HPDE6-E6E7 (cell line): ENCODE data around the gene RAD50.
"Not testable (repeated sequence)": the region's sequence is repeated elsewhere in the genome, so short reads cannot be mapped to it uniquely, and the experiment has no call there.

Source experiments
- DNase-seq: peaks from one replicate; pipeline ENCODE4 v3.0.0; 2011; ENCODE audit warnings: missing footprints; ENCODE audit errors: extremely low spot score

Gene RAD50

GRCh38 chr5:132556763-132557477, at the start of gene RAD50:
TSS of gene RAD50 (plus strand) at chr5:132556977. CDS start at chr5:132557325, 348 bp downstream.
- peak; percentile 84 for DNase-seq

GRCh38 chr5:132510076-132510475, 46.7 kb upstream of the RAD50 start:
- no peak for DNase-seq

- not testable (repeated sequence) for DNase-seq
Measured at GRCh38 chr5:132513618-132514336, 43.0 kb upstream of the RAD50 start.

- not testable (repeated sequence) for DNase-seq
Measured at GRCh38 chr5:132522067-132522466, 34.7 kb upstream of the RAD50 start.

GRCh38 chr5:132524877-132525276, 31.9 kb upstream of the RAD50 start:
- DNase-seq: not testable (repeated sequence)

- no peak for DNase-seq
Measured at GRCh38 chr5:132525299-132525724, 31.5 kb upstream of the RAD50 start.

GRCh38 chr5:132526290-132526973, 30.3 kb upstream of the RAD50 start:
- DNase-seq: peak; percentile 54

- no peak for DNase-seq
Measured at GRCh38 chr5:132526974-132527564, 29.7 kb upstream of the RAD50 start.

- no peak for DNase-seq
Measured at GRCh38 chr5:132528021-132528420, 28.8 kb upstream of the RAD50 start.

GRCh38 chr5:132528866-132529634, 27.7 kb upstream of the RAD50 start:
- DNase-seq: no peak

GRCh38 chr5:132530946-132531345, 25.8 kb upstream of the RAD50 start:
- no peak for DNase-seq

GRCh38 chr5:132539716-132540115, 17.1 kb upstream of the RAD50 start:
- no peak for DNase-seq

- no peak for DNase-seq
Measured at GRCh38 chr5:132540149-132540548, 16.6 kb upstream of the RAD50 start.

- DNase-seq: no peak
Measured at GRCh38 chr5:132540764-132541163, 16.0 kb upstream of the RAD50 start.

- no peak for DNase-seq
Measured at GRCh38 chr5:132543472-132544201, 13.1 kb upstream of the RAD50 start, which contains the start of gene IL5. TSS of gene IL5 (minus strand) at chr5:132543522. CDS start at chr5:132543478, 44 bp downstream.

GRCh38 chr5:132546108-132546507, 10.7 kb upstream of the RAD50 start:
- no peak for DNase-seq

- no peak for DNase-seq
Measured at GRCh38 chr5:132547269-132547668, 9.5 kb upstream of the RAD50 start.

GRCh38 chr5:132548834-132549233, 7.9 kb upstream of the RAD50 start:
- DNase-seq: not testable (repeated sequence)

GRCh38 chr5:132549576-132549975, 7.2 kb upstream of the RAD50 start:
- no peak for DNase-seq

GRCh38 chr5:132556153-132556762, 519 bp upstream of the RAD50 start:
- DNase-seq: no peak
